Activated CD4-positive, alpha-beta T cell treated with anti-CD3 and anti-CD28 coated beads, Interleukin-2, amount 50 U/mL, for 1 hour (primary cell): ENCODE measurements around the gene ESD.
"Not testable (repeated sequence)": the region's sequence is repeated elsewhere in the genome, so short reads cannot be mapped to it uniquely, and the experiment has no call there.

Experiments used
- DNase-seq: peaks from one replicate; pipeline ENCODE4 v3.0.0-alpha.2; 2020

Gene ESD

GRCh38 chr13:46783504-46783903 is 13.5 kb downstream of the ESD start:
- no peak for DNase-seq

DNA sequence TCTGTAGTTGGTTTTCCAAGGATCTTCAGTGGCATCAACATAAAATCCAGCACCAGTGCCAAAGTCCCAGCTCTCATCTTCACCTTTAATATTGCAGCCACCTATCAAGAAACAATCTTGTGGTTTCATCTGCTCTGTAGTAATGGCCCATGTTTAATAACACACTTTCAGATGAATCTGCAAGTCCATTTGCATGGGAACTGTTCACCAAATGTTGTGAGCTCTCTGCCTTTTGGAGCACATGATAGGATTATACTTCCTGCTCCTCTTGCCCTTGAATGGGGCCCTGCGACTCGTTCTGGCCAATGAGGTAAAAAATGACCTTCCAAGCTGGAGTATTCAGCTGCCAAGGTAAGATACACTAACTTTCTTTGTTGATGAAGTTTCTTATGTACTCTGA is 14.3 kb downstream of the ESD start:
- no peak for DNase-seq

- no peak for DNase-seq
Observed at GRCh38 chr13:46782066-46782465, 14.9 kb downstream of the ESD start.

DNA sequence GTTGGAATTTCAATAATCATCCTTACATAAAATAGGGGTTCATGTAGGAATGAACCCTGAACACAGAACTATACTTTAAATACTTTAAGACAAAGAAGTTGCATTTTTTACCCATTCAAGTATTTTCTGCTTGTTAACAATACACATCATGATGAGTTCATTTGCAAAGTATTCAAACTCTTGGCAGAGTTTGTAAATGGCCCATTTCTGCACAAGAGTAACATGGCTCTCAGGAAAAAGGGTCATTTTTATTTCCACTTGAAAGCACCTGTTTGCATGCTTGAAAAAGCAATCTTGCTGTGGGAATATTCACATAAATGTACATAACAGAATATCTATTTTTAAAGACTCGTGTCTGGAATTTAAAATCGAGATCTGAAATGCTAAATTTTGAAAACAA is 18.1 kb downstream of the ESD start:
- DNase-seq: no peak

GRCh38 chr13:46778095-46778494 is 18.9 kb downstream of the ESD start:
- DNase-seq: no peak

GRCh38 chr13:46775385-46776107 is 21.4 kb downstream of the ESD start:
- DNase-seq: no peak

DNA sequence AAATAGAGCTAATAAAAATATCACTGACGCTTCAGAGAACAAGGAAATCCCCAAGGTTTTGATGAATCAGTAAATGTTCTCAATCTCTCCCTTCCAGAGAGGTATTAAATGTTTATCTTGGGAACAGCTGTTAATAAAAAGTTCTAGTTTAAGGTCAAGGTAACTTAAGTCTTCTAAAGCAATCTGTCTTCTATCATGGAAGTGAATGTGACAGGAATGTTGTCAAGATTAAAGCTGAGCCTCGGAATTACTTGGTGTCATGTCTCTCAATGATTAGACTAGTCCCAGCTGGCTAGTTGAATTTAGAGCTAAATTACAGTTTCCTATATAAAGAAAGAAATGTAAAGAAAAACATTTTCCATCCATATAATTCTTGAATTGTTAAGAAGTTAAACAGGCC is 23.4 kb downstream of the ESD start:
- DNase-seq: no peak

- DNase-seq: no peak
Observed at GRCh38 chr13:46771693-46772092, 25.3 kb downstream of the ESD start.

DNA sequence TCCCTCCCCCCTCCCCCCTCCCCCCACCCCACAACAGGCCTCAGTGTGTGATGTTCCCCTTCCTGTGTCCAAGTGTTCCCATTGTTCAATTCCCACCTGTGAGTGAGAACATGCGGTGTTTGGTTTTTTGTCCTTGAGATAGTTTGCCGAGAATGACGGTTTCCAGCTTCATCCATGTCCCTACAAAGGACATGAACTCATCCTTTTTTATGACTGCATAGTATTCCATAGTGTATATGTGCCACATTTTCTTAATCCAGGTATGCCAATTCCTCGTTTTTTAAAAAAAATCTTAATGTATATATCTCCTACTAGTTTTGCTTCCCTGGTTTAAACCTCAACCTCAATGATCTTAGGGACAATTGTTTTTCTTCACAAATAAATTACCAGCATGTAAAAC is 27.0 kb downstream of the ESD start:
- DNase-seq: not testable (repeated sequence)

GRCh38 chr13:46761866-46762265 is 35.1 kb downstream of the ESD start:
- no peak for DNase-seq

GRCh38 chr13:46761174-46761573 is 35.8 kb downstream of the ESD start:
- DNase-seq: no peak

- DNase-seq: no peak
Observed at GRCh38 chr13:46759846-46760245, 37.1 kb downstream of the ESD start.

- DNase-seq: no peak
Observed at GRCh38 chr13:46757640-46758039, 39.3 kb downstream of the ESD start.

GRCh38 chr13:46756977-46757376 is 40.0 kb downstream of the ESD start:
- DNase-seq: no peak

- DNase-seq: not testable (repeated sequence)
Observed at GRCh38 chr13:46755508-46755907, 41.5 kb downstream of the ESD start.

GRCh38 chr13:46754812-46755211 is 42.1 kb downstream of the ESD start:
- DNase-seq: no peak

DNA sequence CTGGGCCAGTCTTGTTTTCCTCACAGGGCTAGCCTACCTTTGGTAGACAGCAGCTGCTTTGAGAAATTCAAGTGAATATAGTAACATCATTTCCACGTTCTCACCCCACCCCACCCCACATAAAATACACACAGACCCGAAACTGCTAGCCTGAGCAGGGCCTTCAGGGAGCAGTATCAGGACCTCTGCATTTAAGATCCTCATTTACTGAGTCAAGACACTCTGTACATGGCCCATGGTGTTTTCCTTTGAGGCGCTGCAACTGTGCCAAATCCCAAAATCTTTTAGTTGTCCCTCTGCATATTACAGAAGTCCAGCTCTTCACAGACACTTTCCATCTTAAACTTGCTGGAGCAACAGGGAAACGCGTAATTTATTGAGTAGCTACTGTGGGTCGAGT is 43.0 kb downstream of the ESD start:
- no peak for DNase-seq

GRCh38 chr13:46753137-46753536 is 43.8 kb downstream of the ESD start:
- DNase-seq: no peak

GRCh38 chr13:46751811-46752635 is 44.9 kb downstream of the ESD start:
- peak; percentile 13 for DNase-seq

- DNase-seq: no peak
Observed at GRCh38 chr13:46749951-46750350, 47.0 kb downstream of the ESD start.

DNA sequence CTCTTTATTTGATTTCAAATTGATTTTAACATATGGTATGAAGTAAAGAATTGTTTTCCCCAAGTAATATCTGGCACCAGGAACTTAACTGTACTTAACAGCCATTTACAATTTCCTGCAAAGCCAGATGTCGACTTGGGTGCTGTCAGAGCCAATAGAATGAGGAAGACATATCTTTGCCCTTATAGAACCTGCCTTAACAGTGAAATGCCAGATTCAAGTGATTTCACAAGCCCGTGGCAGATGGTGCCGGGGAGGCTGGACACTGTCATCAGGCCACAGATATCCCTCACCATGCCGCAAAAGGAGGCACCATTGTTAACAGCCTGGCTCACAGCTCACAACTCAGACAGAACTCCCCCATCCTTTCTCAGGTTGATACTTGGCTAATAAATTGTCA is 48.7 kb downstream of the ESD start:
- DNase-seq: no peak

DNA sequence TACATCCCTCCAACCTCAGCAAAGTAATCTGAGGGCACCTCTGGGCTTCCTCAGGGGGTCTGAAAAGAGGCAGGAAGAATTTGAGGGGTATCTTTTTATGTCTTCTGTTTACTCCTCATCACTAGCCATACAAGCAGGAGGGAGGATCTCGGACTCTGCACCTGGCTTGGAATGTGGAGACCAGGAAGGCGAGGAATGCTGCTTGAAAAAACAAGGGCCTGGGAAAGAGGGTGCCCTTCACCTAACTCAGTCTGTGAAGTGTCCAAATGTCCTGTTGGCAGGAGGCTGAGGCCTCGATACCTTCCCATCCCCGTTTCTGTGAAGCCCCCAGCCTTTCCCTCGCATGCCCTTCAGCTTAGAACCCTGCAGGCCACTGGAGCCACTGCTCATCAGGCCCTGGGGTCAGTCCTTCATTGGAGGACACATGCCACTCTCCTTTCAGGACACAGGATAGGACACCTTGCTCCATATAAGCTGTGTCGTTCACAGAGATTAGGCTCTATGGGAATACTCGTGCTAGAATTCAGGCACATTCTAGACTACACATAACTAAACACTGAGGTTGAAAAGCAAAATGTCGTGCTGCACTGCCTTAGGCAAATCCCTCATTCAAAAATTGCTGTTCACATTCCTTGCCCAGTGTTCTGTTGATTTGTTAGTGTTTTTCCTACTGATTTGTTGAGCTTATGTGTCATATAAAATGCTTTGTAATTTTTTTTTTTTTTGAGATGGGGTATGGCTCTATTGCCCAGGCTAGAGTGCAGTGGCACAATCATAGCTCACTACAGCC is 49.7 kb downstream of the ESD start:
- DNase-seq: no peak

GRCh38 chr13:46745706-46746105 is 51.3 kb downstream of the ESD start:
- DNase-seq: no peak

- no peak for DNase-seq
Observed at GRCh38 chr13:46745062-46745461, 51.9 kb downstream of the ESD start.
